Neural progenitor cell (in vitro differentiated cells): ENCODE measurements around the gene ERICH4.

Experiments
- CTCF ChIP-seq: fragments of 200-600 bp; sonication (generic); IDR thresholded peaks from 2 replicates; pipeline ENCODE4 v1.5.1; 2017; ENCODE audit warnings: antibody characterized with exemption, mild to moderate bottlenecking
- EZH2 ChIP-seq: fragments of 200-600 bp; sonication (generic); IDR thresholded peaks from 2 replicates; pipeline ENCODE4 v1.6.1; 2017; ENCODE audit warnings: antibody characterized with exemption, mild to moderate bottlenecking, moderate library complexity

GRCh38 chr19:41439441-41440222, 3.3 kb upstream of the ERICH4 start, which contains the start of gene DMAC2:
- TF ChIP-seq CTCF (peak; percentile 64), EZH2 (no peak)
